HL-60 (cell line): ENCODE data around the gene PPP2R5C.

Source experiments
- DNase-seq, 2 experiments: peaks; one replicate each; pipeline ENCODE4 v3.0.0-alpha.2; 2010 to 2020; ENCODE audit warnings: low read depth in 1 of 2, low spot score in 1 of 2
- H3K27ac ChIP-seq: fragments of 250-450 bp; sonication (Bioruptor Pico); replicated peaks from 2 replicates; pipeline ENCODE4 v1.5.1; 2020; ENCODE audit warnings: mild to moderate bottlenecking, moderate library complexity
- H3K27me3 ChIP-seq: fragments of 250-450 bp; sonication (Bioruptor Pico); 2 replicates; pipeline ENCODE4 v1.5.1; 2021; ENCODE audit warnings: mild to moderate bottlenecking, moderate library complexity; ENCODE audit not compliant: insufficient read depth, poor library complexity, severe bottlenecking
- H3K4me3 ChIP-seq: replicated peaks from 2 replicates; pipeline ENCODE4 v1.5.1; 2011; ENCODE audit warnings: mild to moderate bottlenecking, control low read depth, low read length; ENCODE audit not compliant: insufficient read depth
- CTCF ChIP-seq: IDR thresholded peaks from one replicate; pipeline ENCODE4 v1.5.1; 2011; ENCODE audit warnings: low read length, control low read depth, inconsistent platforms; ENCODE audit not compliant: insufficient read depth
- GABPA ChIP-seq: IDR thresholded peaks from 2 replicates; pipeline ENCODE4 v1.6.1; 2012; ENCODE audit warnings: low read depth
- POLR2AphosphoS5 ChIP-seq: IDR thresholded peaks from 2 replicates; pipeline ENCODE4 v1.6.1; 2012; ENCODE audit warnings: low read depth
- SPI1 ChIP-seq: IDR thresholded peaks from 2 replicates; pipeline ENCODE4 v1.6.1; 2012; ENCODE audit warnings: low read depth, mild to moderate bottlenecking, borderline replicate concordance
- TF ChIP-seq, protein P1 (sequence below): IDR thresholded peaks from 2 replicates; pipeline ENCODE4 v1.6.1; 2012; ENCODE audit warnings: low read depth; ENCODE audit not compliant: insufficient replicate concordance

PPP2R5C gene

DNA sequence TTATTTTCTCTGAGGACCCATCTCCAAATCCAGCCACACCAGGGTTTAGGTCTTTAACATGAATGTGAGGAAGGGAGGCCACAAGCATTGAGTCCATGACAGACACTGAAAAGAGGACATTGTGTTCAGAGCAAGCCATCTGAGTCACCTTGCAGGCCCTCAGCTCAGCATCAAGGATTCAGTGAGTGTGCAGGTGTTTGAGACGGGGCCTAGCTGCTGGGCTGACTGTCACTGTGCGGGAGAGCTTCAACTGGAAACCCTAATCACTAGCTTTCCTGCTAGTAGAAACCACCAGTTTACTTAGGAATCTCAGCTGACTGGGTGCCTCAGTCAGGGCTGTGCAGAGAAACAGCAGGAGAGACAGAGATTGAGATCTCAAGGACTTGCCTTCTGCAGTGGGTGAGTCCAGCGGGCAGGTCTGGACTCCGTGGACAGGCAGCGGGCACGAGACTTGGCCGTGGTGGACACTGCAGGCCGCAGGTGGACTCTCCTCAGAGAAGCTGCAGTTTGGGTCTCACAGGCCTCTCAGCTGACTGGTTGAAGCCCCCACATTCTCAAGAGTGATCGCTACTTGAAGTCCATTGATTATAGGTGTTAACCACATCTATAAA, 116.8 kb downstream of the PPP2R5C start:
- H3K27me3 ChIP-seq, result no peaks in the 10 kb centered on the region
- no peak for DNase-seq
- H3K4me3 ChIP-seq, result no peak overlapping the region
- TF ChIP-seq GABPA, result no peak
- TF ChIP-seq CTCF, result no peak
- TF ChIP-seq, protein P1, sequence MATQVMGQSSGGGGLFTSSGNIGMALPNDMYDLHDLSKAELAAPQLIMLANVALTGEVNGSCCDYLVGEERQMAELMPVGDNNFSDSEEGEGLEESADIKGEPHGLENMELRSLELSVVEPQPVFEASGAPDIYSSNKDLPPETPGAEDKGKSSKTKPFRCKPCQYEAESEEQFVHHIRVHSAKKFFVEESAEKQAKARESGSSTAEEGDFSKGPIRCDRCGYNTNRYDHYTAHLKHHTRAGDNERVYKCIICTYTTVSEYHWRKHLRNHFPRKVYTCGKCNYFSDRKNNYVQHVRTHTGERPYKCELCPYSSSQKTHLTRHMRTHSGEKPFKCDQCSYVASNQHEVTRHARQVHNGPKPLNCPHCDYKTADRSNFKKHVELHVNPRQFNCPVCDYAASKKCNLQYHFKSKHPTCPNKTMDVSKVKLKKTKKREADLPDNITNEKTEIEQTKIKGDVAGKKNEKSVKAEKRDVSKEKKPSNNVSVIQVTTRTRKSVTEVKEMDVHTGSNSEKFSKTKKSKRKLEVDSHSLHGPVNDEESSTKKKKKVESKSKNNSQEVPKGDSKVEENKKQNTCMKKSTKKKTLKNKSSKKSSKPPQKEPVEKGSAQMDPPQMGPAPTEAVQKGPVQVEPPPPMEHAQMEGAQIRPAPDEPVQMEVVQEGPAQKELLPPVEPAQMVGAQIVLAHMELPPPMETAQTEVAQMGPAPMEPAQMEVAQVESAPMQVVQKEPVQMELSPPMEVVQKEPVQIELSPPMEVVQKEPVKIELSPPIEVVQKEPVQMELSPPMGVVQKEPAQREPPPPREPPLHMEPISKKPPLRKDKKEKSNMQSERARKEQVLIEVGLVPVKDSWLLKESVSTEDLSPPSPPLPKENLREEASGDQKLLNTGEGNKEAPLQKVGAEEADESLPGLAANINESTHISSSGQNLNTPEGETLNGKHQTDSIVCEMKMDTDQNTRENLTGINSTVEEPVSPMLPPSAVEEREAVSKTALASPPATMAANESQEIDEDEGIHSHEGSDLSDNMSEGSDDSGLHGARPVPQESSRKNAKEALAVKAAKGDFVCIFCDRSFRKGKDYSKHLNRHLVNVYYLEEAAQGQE, result no peak
- no peak for TF ChIP-seq SPI1
- TF ChIP-seq POLR2AphosphoS5, result no peak
- H3K27ac ChIP-seq, result no peak overlapping the region

DNA sequence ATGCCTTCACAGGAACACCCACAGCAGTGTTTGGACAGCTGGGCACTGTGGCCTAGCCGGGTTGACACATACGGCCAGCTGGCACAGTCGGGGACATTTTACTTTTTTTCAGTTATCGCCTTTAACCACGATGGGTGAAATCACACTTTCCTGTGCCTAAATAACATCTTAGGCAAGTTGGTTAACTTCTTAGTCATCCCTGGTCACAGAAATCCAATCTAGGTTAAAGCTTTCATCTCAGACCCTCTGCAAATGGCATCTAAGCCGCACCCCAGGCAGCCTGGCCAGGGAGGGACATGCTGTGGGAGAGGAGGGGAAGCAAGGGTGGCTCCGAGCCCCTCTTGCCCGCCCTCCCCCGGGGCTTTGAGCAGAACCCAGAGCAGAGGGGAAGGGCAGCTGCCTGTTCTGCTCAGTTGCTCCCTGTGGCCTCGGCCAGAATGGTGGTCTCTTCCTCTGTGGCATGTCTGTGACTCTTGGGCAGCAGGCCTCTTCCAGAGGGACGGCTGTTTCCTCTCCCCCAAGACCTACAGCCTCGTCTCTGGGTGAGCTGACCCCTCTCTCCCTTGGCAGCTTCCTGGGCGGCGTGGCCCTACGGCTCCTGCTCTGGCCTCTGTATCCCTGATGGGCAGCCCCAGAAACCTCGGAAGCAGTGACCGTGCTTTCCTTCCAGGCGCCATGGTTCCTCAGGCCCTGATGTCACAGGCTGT, 117.5 kb downstream of the PPP2R5C start:
- TF ChIP-seq GABPA (no peak), SPI1 (no peak), CTCF (no peak), POLR2AphosphoS5 (no peak)
- TF ChIP-seq, protein P1, result no peak
- no peaks in the 10 kb centered on the region for H3K27me3 ChIP-seq
- no peak overlapping the region for H3K27ac ChIP-seq
- H3K4me3 ChIP-seq, result no peak overlapping the region
- DNase-seq, result no peak

GRCh38 chr14:101879529-101880336, 118.2 kb downstream of the PPP2R5C start:
- Histone ChIP-seq H3K27me3 (no peaks in the 10 kb centered on the region), H3K27ac (no peak overlapping the region), H3K4me3 (no peak overlapping the region)
- DNase-seq, result no peak
- TF ChIP-seq CTCF, result no peak
- no peak for TF ChIP-seq SPI1
- TF ChIP-seq POLR2AphosphoS5, result no peak
- TF ChIP-seq, protein P1, result no peak
- TF ChIP-seq GABPA, result no peak
